Activated CD8-positive, alpha-beta T cell treated with anti-CD3 and anti-CD28 coated beads for 36 hours (primary cell): ENCODE data around the gene KLHL22. TPM values are rescaled to one million over a fixed set of nuclear protein-coding genes. Genes with fewer than 3 reads are reported as not detected.
"Not testable (repeated sequence)": the region's sequence is repeated elsewhere in the genome, so short reads cannot be mapped to it uniquely, and the experiment has no call there.

Experiments
- ATAC-seq: fragments of 200-7000 bp; cut with Tn5 transposase; one replicate; pipeline ENCODE4 v1.10.0; 2021; ENCODE audit warnings: mild to moderate bottlenecking, moderate library complexity
- CTCF ChIA-PET: fragments of 350-600 bp; sonication (Branson Sonifier 250); formaldehyde crosslinking; loops from one replicate; lab custom pipeline; 2021; ENCODE audit warnings: antibody characterized with exemption; lab: Charles Lee
- POLR2A ChIA-PET: fragments of 350-600 bp; sonication (Branson Sonifier 250); formaldehyde crosslinking; loops from one replicate; lab custom pipeline; 2021; ENCODE audit warnings: antibody characterized with exemption; lab: Charles Lee
- DNase-seq: peaks from one replicate; pipeline ENCODE4 v3.0.0-alpha.2; 2020
- H3K27ac Mint-ChIP-seq: one replicate; pipeline ENCODE4 v1.8.0; 2021; ENCODE audit warnings: mild to moderate bottlenecking, mixed read lengths
- H3K27me3 Mint-ChIP-seq: one replicate; pipeline ENCODE4 v1.8.0; 2021; ENCODE audit warnings: mixed read lengths
- H3K36me3 Mint-ChIP-seq: one replicate; pipeline ENCODE4 v1.8.0; 2021; ENCODE audit warnings: low read depth, mixed read lengths
- H3K4me1 Mint-ChIP-seq: one replicate; pipeline ENCODE4 v1.8.0; 2021; ENCODE audit warnings: low read depth, mixed read lengths
- H3K4me3 Mint-ChIP-seq: one replicate; pipeline ENCODE4 v1.8.0; 2021; ENCODE audit warnings: mild to moderate bottlenecking, moderate library complexity, mixed read lengths
- H3K9me3 Mint-ChIP-seq: one replicate; pipeline ENCODE4 v1.8.0; 2021; ENCODE audit warnings: mixed read lengths
- intact Hi-C: fragments of 100-400 bp; cut with micrococcal nuclease; formaldehyde crosslinking; loops from one replicate; pipeline ENCODE4 v1.10.0; 2022
- total RNA-seq, 2 experiments: library from RNA; stranded (reverse); gene quantifications; one replicate each; pipeline ENCODE4 v1.2.3, GENCODE V29; 2021
- TF ChIP-seq, protein P1 (sequence below): fragments of 200-600 bp; IDR thresholded peaks from one replicate; pipeline ENCODE4 v1.8.0; 2022; ENCODE audit warnings: antibody characterized with exemption, mild to moderate bottlenecking

KLHL22 gene
- total RNA-seq, 2 experiments from 2014 or later: 16.3 to 17.9 TPM

DNA sequence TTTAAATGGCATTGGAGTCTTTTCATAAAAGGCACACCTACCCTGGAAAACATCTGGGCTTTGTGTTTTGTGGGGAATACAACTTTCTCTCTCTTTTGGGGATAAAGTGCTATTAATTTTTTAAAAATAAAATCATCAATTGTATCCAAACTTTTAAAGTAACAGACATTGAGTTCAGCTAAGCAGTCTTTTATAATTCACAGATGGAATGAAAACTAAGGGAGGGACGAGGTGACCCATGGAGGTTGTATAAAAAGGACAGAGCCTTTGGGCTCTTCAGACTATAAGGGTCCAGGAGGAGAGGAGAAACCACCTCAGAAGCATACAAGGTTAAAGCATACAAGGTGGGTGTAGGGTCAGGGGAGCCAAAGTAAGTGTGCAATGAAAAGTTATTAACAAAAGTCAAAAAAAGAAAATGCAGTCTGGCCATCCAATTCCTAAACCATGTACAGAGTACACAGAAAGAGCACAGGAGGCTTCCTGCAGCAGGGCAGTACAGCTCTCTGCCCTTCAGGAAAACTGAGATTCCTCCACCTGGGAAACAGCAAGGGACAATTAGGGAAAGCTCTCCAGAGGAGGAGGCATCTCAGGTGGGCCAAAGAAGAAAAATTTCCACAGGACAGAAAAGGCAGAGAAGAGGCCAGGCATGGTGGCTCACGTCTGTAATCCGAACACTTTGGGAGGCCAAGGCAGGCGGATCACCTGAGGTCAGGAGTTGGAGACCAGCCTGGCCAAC, 10.5 kb downstream of the KLHL22 start:
- intact Hi-C loops: no loop called here
- H3K36me3 Mint-ChIP-seq: peaks cover 15% of the 10 kb centered on the region
- CTCF ChIA-PET: interaction anchor here (0.7 to 1.0 kb wide), 2 partner anchors 29 to 35 kb away, joined by 3 read pairs; no protein-coding TSS in a partner anchor
- H3K4me1 Mint-ChIP-seq: peaks cover 17% of the 10 kb centered on the region
- no peak overlapping the region for H3K27ac Mint-ChIP-seq
- DNase-seq: no peak
- H3K4me3 Mint-ChIP-seq: no peak overlapping the region
- no peaks in the 10 kb centered on the region for H3K9me3 Mint-ChIP-seq
- ATAC-seq: no peak
- no peaks in the 10 kb centered on the region for H3K27me3 Mint-ChIP-seq
- POLR2A ChIA-PET: no interaction called here
- TF ChIP-seq, protein P1, sequence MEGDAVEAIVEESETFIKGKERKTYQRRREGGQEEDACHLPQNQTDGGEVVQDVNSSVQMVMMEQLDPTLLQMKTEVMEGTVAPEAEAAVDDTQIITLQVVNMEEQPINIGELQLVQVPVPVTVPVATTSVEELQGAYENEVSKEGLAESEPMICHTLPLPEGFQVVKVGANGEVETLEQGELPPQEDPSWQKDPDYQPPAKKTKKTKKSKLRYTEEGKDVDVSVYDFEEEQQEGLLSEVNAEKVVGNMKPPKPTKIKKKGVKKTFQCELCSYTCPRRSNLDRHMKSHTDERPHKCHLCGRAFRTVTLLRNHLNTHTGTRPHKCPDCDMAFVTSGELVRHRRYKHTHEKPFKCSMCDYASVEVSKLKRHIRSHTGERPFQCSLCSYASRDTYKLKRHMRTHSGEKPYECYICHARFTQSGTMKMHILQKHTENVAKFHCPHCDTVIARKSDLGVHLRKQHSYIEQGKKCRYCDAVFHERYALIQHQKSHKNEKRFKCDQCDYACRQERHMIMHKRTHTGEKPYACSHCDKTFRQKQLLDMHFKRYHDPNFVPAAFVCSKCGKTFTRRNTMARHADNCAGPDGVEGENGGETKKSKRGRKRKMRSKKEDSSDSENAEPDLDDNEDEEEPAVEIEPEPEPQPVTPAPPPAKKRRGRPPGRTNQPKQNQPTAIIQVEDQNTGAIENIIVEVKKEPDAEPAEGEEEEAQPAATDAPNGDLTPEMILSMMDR: no peak

GRCh38 chr22:20483771-20484170, 11.8 kb downstream of the KLHL22 start:
- TF ChIP-seq, protein P1: no peak
- ChIA-PET POLR2A (interaction anchor here (1.9 kb wide), 1 partner anchor 24 kb away, joined by 6 read pairs; the partner anchor contains the start of gene MED15), CTCF (interaction anchor here (1.3 kb wide), 1 partner anchor 27 kb away, joined by 3 read pairs; no protein-coding TSS in a partner anchor)
- Mint-ChIP-seq H3K4me1 (peaks cover 16% of the 10 kb centered on the region), H3K27me3 (no peaks in the 10 kb centered on the region), H3K9me3 (no peaks in the 10 kb centered on the region), H3K4me3 (no peak overlapping the region), H3K36me3 (peaks cover 15% of the 10 kb centered on the region), H3K27ac (no peak overlapping the region)
- ATAC-seq (no peak), DNase-seq (no peak)
- intact Hi-C loops: no loop called here

GRCh38 chr22:20483143-20483506, 12.5 kb downstream of the KLHL22 start:
- H3K9me3 Mint-ChIP-seq, H3K27ac Mint-ChIP-seq, intact Hi-C loops, ATAC-seq, H3K4me3 Mint-ChIP-seq, H3K27me3 Mint-ChIP-seq, DNase-seq: not testable (repeated sequence)
- peaks cover 15% of the 10 kb centered on the region for H3K36me3 Mint-ChIP-seq
- POLR2A ChIA-PET: interaction anchor here (1.2 to 1.9 kb wide), 2 partner anchors 11 to 25 kb away, joined by 3 to 6 read pairs; partner anchors contain the start of gene MED15
- CTCF ChIA-PET: interaction anchor here (1.3 kb wide), 1 partner anchor 27 kb away, joined by 3 read pairs; no protein-coding TSS in a partner anchor
- H3K4me1 Mint-ChIP-seq: peaks cover 15% of the 10 kb centered on the region

DNA sequence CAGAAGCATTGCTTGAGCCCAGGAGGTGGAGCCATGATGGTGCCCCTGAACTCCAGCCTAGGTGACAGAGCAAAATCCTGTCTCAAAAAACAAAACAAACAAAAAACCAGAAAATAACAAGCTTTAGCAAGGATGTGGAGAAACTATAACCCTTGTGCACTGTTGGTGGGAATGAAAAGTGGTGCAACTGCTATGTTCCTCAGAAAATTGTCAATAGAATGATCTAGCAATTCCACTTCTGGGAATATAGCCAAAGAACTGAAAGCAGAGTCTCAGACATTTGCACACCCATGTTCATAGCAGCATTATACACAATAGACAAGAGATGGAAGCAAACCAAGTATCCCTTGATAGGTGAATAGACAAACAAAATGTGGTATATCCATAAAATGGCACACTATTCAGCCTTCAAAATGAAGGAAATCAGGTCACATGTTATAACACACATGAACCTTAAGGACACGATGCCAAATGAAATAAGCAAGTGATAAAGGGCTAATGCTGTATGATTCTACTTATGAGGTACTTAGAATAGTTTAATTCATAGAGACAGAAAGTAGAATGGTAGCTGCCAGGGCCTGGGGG, 15.9 kb downstream of the KLHL22 start:
- CTCF ChIA-PET: no interaction called here
- intact Hi-C loops: no loop called here

DNA sequence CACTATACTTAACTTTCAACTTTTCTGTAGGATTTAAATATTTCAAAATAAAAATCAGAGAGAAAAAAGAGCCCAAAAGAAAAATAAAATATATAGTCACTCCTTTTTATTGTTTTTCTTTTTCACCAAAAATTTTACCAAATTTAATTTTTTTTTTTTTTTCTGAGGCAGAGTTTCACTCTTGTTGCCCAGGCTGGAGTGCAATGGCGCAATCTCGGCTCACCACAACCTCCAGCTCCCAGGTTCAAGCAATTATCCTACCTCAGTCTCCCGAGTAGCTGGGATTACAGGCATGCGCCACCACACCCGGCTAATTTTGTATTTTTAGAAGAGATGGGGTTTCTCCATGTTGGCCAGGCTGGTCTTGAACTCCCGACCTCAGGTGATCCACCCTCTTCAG, 17.5 kb downstream of the KLHL22 start:
- H3K4me3 Mint-ChIP-seq, ATAC-seq, DNase-seq, POLR2A ChIA-PET, H3K9me3 Mint-ChIP-seq, CTCF ChIA-PET, H3K27ac Mint-ChIP-seq, H3K36me3 Mint-ChIP-seq, intact Hi-C loops, H3K27me3 Mint-ChIP-seq: not testable (repeated sequence)
- peaks cover 38% of the 10 kb centered on the region for H3K4me1 Mint-ChIP-seq

More for the DNA sequence above, 15.9 kb downstream of the KLHL22 start:
- Mint-ChIP-seq H3K27me3 (no peaks in the 10 kb centered on the region), H3K36me3 (peaks cover 12% of the 10 kb centered on the region), H3K4me3 (no peak overlapping the region), H3K27ac (no peak overlapping the region), H3K9me3 (no peaks in the 10 kb centered on the region), H3K4me1 (peaks cover 31% of the 10 kb centered on the region)
- DNase-seq (no peak), ATAC-seq (no peak)
- TF ChIP-seq, protein P1: no peak
- POLR2A ChIA-PET: no interaction called here

GRCh38 chr22:20475569-20475968, 20.0 kb downstream of the KLHL22 start:
- DNase-seq, CTCF ChIA-PET, ATAC-seq, H3K9me3 Mint-ChIP-seq, intact Hi-C loops, H3K36me3 Mint-ChIP-seq, H3K27me3 Mint-ChIP-seq: not testable (repeated sequence)
- Mint-ChIP-seq H3K4me3 (peak overlapping the region; percentile 10), H3K4me1 (peaks cover 43% of the 10 kb centered on the region), H3K27ac (peak overlapping the region; percentile 72)
- POLR2A ChIA-PET: interaction anchor here (1.2 kb wide), 1 partner anchor 12 kb away, joined by 4 read pairs; no protein-coding TSS in a partner anchor
